Measurements from ENCODE around the gene SLC18A3.

DNA sequence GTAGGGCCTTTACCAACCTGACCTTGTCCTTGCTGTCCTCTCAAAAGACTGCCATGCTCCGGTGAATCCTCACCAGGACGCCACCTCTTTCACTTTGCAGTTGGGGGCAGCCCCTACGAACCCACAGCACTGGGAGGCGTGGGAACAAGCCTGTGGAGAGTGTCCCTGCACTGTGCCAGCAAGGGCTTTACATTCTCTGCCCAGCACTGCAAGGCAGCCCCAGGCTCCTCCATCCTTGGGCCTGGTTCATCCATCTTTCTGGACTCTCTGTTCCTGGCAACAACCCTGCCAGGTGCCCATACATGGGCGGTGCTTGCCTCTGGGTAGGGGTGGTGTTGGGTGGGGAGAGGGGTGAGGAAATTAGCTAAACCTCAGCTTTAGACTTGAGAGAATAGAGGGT is 5.1 kb downstream of the SLC18A3 start:
- TF ChIP-seq CTCF (IDR thresholded peaks at IDR 0.05), result no peak
- no peak for TF ChIP-seq EP300 (IDR thresholded peaks at IDR 0.05)
- TF ChIP-seq POLR2A (IDR thresholded peaks at IDR 0.05), result no peak
- no peak for TF ChIP-seq POLR2AphosphoS5 (IDR thresholded peaks at IDR 0.05)

All from suprapubic skin (tissue), 4 donors.